K562 (cell line): ENCODE measurements around the gene PPIL6. TPM values are rescaled to one million over a fixed set of nuclear protein-coding genes. Genes with fewer than 3 reads are reported as not detected.

Source experiments
- CHCHD3 ChIP-seq: fragments of 250-450 bp; sonication (Bioruptor Pico); IDR thresholded peaks from 2 replicates; pipeline ENCODE4 v2.1.2; 2022; ENCODE audit warnings: mild to moderate bottlenecking
- EGR1 ChIP-seq: fragments of 450-650 bp; conservative IDR thresholded peaks from 2 replicates; pipeline ENCODE4 v1.6.1; 2017; ENCODE audit warnings: mild to moderate bottlenecking
- ETV1 ChIP-seq: fragments of 450-650 bp; conservative IDR thresholded peaks from 2 replicates; pipeline ENCODE4 v1.6.1; 2016; ENCODE audit warnings: missing genetic modification characterization, control low read depth, low read depth, missing compliant biosample characterization
- FOS ChIP-seq: IDR thresholded peaks from 3 replicates; pipeline ENCODE4 v1.6.1; 2011; ENCODE audit not compliant: insufficient read length; ENCODE audit errors: extremely low read depth
- FOXA3 ChIP-seq, 2 experiments: fragments of 450-650 bp in 1 of 2; sonication (generic) in 1 of 2; formaldehyde crosslinking; IDR thresholded peaks in 1 of 2; conservative IDR thresholded peaks in 1 of 2; 2 replicates each; pipeline versions ENCODE4 v1.4.0 to v1.8.0; 2020 to 2022; ENCODE audit warnings: mild to moderate bottlenecking in 2 of 2, missing genetic modification reagents in 1 of 2
- GABPB1 ChIP-seq: sonication (generic); formaldehyde crosslinking; IDR thresholded peaks from 2 replicates; pipeline ENCODE4 v1.8.0; 2022; ENCODE audit warnings: mild to moderate bottlenecking, missing genetic modification reagents
- GATA2 ChIP-seq: sonication (generic); formaldehyde crosslinking; IDR thresholded peaks from 2 replicates; pipeline ENCODE4 v1.4.0; 2020; ENCODE audit warnings: mild to moderate bottlenecking, missing genetic modification reagents
- HIVEP1 ChIP-seq: fragments of 250-450 bp; sonication (Bioruptor Pico); IDR thresholded peaks from 2 replicates; pipeline ENCODE4 v1.4.0; 2020; ENCODE audit warnings: mild to moderate bottlenecking
- HMG20A ChIP-seq: fragments of 450-650 bp; formaldehyde crosslinking; conservative IDR thresholded peaks from 2 replicates; pipeline ENCODE4 v1.4.0; 2020; ENCODE audit warnings: mild to moderate bottlenecking, mixed read lengths
- LARP7 ChIP-seq: fragments of 450-650 bp; IDR thresholded peaks from 2 replicates; pipeline ENCODE4 v1.6.1; 2016
- PTTG1 ChIP-seq: fragments of 450-650 bp; IDR thresholded peaks from 2 replicates; pipeline ENCODE4 v1.6.1; 2016; ENCODE audit warnings: low read depth, mild to moderate bottlenecking, missing genetic modification characterization, missing compliant biosample characterization
- STAT5B ChIP-seq: fragments of 250-450 bp; sonication (Bioruptor Pico); IDR thresholded peaks from 2 replicates; pipeline ENCODE4 v1.8.0; 2021; ENCODE audit warnings: mild to moderate bottlenecking, inconsistent platforms
- TCFL5 ChIP-seq: fragments of 250-450 bp; sonication (Bioruptor Pico); conservative IDR thresholded peaks from 2 replicates; pipeline ENCODE4 v1.6.1; 2021; ENCODE audit warnings: mild to moderate bottlenecking, moderate library complexity, matching md5 sums
- TOE1 ChIP-seq, 2 experiments: fragments of 450-650 bp in 1 of 2; sonication (generic) in 1 of 2; formaldehyde crosslinking in 1 of 2; IDR thresholded peaks; 2 replicates each; pipeline versions ENCODE4 v1.7.1 to v1.8.0; 2016 to 2022; ENCODE audit warnings: borderline replicate concordance in 2 of 2, mild to moderate bottlenecking in 2 of 2, antibody characterized with exemption in 1 of 2, inconsistent platforms in 1 of 2, low read depth in 1 of 2, missing genetic modification reagents in 1 of 2, moderate library complexity in 1 of 2
- ZC3H8 ChIP-seq: fragments of 450-650 bp; IDR thresholded peaks from 2 replicates; pipeline ENCODE4 v1.6.1; 2017
- ZNF174 ChIP-seq: fragments of 250-450 bp; sonication (Bioruptor Pico); IDR thresholded peaks from 2 replicates; pipeline ENCODE4 v1.4.0; 2020; ENCODE audit warnings: mild to moderate bottlenecking
- ZNF436 ChIP-seq: fragments of 250-450, 450-650 bp; sonication (Bioruptor Pico); formaldehyde crosslinking; IDR thresholded peaks from 2 replicates; pipeline ENCODE4 v1.7.0; 2020; ENCODE audit warnings: mild to moderate bottlenecking
- polyA plus RNA-seq, 8 experiments: library from polyadenylated mRNA; depleted of rRNA in 4 of 8; stranded (reverse) in 5 of 8; unstranded in 3 of 8; fragments of >200 nt; fragmentation: Nextera tagmentation in 2 of 8; fragmentation: Illumina TruSeq in 1 of 8; extraction: Ambion mirVana in 2 of 8; extraction: Trizol in 1 of 8; gene quantifications; 2 replicates each; pipeline versions ENCODE4 v1.2.1 to v1.2.3, GENCODE V29; 2011 to 2014; ENCODE audit warnings: inconsistent platforms in 1 of 8, missing spikeins in 1 of 8
- total RNA-seq, 7 experiments: library from RNA; depleted of rRNA in 6 of 7; stranded (reverse); fragments of >200 nt in 6 of 7; fragmentation: Illumina TruSeq in 2 of 7; extraction: Trizol in 2 of 7; gene quantifications; 2 replicates each; pipeline versions ENCODE4 v1.2.1 to v1.2.3, GENCODE V29; 2011 to 2021; ENCODE audit warnings: low replicate concordance in 1 of 7
- TF ChIP-seq, protein P1 (sequence below), 2 experiments: fragments of 450-650 bp in 1 of 2; sonication (generic) in 1 of 2; formaldehyde crosslinking in 1 of 2; IDR thresholded peaks; 2 replicates each; pipeline versions ENCODE4 v1.7.1 to v1.9.0; 2016 to 2022; ENCODE audit warnings: inconsistent platforms in 1 of 2, mild to moderate bottlenecking in 1 of 2, missing genetic modification reagents in 1 of 2
- TF ChIP-seq, protein P2 (sequence below): sonication (generic); formaldehyde crosslinking; IDR thresholded peaks from 2 replicates; pipeline ENCODE4 v1.8.0; 2022; ENCODE audit warnings: mild to moderate bottlenecking, missing genetic modification reagents, borderline replicate concordance

The PPIL6 gene
- total and polyA plus RNA-seq, 9 of the 15 experiments (the other 6 are each of a cell fraction or from before 2014, with no cell fraction given): 0.03 to 0.98 (median 0.41) TPM; not detected in 1

DNA sequence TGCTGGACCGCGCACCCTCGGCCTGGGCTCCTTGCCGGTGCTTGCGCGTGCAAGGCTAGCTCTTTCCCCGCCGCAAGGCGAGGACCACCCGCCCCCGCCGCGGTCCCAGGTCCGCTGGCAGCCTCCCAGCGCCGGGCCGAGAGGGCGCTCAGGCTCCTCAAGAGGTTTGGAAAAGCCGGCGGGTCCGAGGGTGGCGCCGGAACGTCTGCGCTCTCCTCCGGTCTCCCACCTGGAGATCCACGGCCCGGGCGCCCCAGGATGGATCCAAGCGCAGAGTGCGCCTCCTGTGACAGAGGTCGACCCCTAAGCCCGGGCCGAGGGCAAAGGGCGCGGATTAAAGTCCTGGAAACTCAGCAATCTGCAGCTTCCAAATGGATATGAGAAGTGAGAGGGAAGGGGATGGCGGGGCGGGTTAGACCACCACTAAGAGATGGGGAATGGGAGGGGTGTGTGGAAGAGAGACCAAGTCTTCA is 15.7 kb upstream of the PPIL6 start (continued):
- TF ChIP-seq, protein P1, sequence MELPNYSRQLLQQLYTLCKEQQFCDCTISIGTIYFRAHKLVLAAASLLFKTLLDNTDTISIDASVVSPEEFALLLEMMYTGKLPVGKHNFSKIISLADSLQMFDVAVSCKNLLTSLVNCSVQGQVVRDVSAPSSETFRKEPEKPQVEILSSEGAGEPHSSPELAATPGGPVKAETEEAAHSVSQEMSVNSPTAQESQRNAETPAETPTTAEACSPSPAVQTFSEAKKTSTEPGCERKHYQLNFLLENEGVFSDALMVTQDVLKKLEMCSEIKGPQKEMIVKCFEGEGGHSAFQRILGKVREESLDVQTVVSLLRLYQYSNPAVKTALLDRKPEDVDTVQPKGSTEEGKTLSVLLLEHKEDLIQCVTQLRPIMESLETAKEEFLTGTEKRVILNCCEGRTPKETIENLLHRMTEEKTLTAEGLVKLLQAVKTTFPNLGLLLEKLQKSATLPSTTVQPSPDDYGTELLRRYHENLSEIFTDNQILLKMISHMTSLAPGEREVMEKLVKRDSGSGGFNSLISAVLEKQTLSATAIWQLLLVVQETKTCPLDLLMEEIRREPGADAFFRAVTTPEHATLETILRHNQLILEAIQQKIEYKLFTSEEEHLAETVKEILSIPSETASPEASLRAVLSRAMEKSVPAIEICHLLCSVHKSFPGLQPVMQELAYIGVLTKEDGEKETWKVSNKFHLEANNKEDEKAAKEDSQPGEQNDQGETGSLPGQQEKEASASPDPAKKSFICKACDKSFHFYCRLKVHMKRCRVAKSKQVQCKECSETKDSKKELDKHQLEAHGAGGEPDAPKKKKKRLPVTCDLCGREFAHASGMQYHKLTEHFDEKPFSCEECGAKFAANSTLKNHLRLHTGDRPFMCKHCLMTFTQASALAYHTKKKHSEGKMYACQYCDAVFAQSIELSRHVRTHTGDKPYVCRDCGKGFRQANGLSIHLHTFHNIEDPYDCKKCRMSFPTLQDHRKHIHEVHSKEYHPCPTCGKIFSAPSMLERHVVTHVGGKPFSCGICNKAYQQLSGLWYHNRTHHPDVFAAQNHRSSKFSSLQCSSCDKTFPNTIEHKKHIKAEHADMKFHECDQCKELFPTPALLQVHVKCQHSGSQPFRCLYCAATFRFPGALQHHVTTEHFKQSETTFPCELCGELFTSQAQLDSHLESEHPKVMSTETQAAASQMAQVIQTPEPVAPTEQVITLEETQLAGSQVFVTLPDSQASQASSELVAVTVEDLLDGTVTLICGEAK (IDR thresholded peaks at IDR 0.05): peak; percentile 41; the same call in 1 of the 2 replicates
- TF ChIP-seq, protein P1 (CRISPR knock-in tag; IDR thresholded peaks at IDR 0.05): no peak
- no peak for TF ChIP-seq ZNF174 (CRISPR knock-in tag)
- no peak for TF ChIP-seq STAT5B
- TF ChIP-seq ETV1 (tag): no peak
- TF ChIP-seq LARP7: no peak
- TF ChIP-seq, protein P2, sequence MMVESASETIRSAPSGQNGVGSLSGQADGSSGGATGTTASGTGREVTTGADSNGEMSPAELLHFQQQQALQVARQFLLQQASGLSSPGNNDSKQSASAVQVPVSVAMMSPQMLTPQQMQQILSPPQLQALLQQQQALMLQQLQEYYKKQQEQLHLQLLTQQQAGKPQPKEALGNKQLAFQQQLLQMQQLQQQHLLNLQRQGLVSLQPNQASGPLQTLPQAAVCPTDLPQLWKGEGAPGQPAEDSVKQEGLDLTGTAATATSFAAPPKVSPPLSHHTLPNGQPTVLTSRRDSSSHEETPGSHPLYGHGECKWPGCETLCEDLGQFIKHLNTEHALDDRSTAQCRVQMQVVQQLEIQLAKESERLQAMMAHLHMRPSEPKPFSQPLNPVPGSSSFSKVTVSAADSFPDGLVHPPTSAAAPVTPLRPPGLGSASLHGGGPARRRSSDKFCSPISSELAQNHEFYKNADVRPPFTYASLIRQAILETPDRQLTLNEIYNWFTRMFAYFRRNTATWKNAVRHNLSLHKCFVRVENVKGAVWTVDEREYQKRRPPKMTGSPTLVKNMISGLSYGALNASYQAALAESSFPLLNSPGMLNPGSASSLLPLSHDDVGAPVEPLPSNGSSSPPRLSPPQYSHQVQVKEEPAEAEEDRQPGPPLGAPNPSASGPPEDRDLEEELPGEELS: no peak
- no peak for TF ChIP-seq FOS
- TF ChIP-seq GATA2 (CRISPR knock-in tag): no peak
- no peak for TF ChIP-seq ZC3H8
- TF ChIP-seq FOXA3 (CRISPR knock-in tag; conservative IDR thresholded peaks at IDR 0.05 in 1 of 2, IDR thresholded peaks at IDR 0.05 in 1 of 2): 0 out of 4 replicates have a peak, but pooled peaks of 1 of the 2 experiments have one; percentile 33
- TF ChIP-seq GABPB1 (CRISPR knock-in tag): no peak
- no peak for TF ChIP-seq ZNF436 (CRISPR knock-in tag)
- no peak for TF ChIP-seq PTTG1
- TF ChIP-seq CHCHD3 (CRISPR knock-in tag): no peak
- TF ChIP-seq HMG20A: no peak
- peak; percentile 87 for TF ChIP-seq EGR1
- TF ChIP-seq TCFL5 (CRISPR knock-in tag): no peak
- no peak for TF ChIP-seq HIVEP1
- no peak for TF ChIP-seq TOE1 (IDR thresholded peaks at IDR 0.05; ENCODE audit: borderline replicate concordance)
- no peak for TF ChIP-seq TOE1 (CRISPR knock-in tag; IDR thresholded peaks at IDR 0.05; ENCODE audit: borderline replicate concordance, low read depth)
